Stimulated activated naive CD8-positive, alpha-beta T cell treated with anti-CD3 and anti-CD28 coated beads, Interleukin-15, Interleukin-2, amounts not matched to agents 100 U/mL and 50 U/mL, for 24 hours (primary cell): ENCODE data around the gene RENBP.

Experiments used
- ATAC-seq: fragments of 150-1000 bp; cut with Tn5 transposase; one replicate; pipeline ENCODE4 v1.10.0; 2021
- DNase-seq: peaks from one replicate; pipeline ENCODE4 v3.0.0; 2021

RENBP gene

GRCh38 chrX:153971124-153971449 lies 26.6 kb upstream of the RENBP start:
- ATAC-seq = peak; percentile 32
- peak; percentile 87 for DNase-seq

DNA sequence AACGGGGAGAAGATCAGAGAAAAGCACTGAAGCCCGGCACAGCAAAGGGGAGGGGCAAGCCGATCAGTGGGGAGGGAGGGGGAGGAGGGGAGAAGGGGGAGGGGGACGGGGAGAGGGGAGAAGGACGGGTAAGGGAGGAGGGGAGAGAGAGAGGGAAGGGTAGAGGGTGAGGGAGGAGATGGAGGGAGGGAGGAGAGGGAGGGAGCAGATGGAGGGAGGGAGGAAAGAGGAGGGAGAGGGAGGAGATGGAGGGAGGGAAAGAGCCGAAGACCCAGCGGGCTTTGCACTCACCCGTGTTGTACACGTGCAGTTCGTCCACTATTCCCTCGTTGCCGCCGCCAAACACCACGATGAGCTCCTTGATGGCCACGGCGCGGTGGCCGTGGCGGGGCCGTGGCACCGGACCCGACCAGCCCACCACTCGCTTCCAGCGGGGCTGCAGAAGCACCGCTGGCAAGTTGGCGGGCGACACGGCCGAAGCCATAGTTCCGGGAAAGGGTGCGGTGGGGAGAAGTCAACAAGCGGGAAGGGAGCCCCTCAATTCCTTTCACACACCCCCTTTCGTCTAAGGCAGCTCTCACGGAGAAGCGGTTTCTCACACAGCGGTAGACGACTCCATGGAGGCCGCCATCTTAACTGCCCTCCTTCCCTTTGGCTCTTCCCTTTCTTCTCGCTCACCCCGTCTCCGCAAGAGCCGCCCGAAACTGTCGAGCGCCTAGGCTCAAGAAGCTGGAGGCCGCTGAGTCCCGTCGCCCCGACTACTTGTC lies 26.1 kb upstream of the RENBP start:
- ATAC-seq (no peak), DNase-seq (peak; percentile 40)

DNA sequence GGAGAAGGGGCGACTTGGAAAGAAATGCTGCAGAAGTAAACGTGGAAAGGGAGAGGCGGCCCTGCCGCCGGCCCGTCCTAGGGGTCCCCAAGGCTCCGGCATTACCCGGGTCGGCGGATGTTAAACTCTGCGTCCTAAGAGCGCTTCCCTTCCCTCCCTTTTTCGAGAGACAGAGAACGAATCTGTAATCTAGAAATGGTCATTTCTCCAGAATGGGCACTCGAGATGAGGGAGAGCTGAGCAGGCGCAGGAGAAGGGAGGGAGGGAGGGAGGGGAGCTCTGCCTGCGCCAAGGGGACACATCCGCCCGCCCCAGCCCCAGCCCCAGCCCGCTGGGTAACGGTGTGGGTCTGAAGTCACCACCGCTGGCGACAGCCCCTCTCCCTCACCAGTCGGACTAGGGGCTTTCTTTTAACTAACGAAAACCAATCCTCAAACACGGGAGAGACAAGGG lies 25.5 kb upstream of the RENBP start:
- DNase-seq = no peak
- ATAC-seq = no peak

- DNase-seq (peak; percentile 10), ATAC-seq (no peak)
Measured at GRCh38 chrX:153969125-153969903, 24.9 kb upstream of the RENBP start.

DNA sequence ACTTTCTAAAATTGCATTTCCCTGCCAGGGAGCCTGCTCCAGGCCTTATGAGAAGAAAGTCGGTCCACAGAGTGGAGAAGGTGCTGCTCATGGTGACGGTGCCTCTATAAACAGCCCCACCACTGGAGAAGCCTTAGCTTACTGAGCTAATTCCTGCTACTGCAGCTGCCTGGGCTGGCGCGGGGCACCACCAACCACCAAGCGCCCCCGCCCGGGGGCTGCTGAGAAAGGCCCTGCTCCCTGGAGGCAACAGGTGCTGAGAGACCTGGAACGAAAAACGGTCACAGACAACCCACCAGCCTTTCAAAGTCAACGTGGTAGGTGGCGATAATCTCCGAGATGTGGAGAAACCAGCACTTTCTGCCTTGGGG lies 24.3 kb upstream of the RENBP start:
- DNase-seq = peak; percentile 45

GRCh38 chrX:153968255-153968654 lies 23.8 kb upstream of the RENBP start:
- ATAC-seq = no peak

More for the DNA sequence above, 24.3 kb upstream of the RENBP start:
- ATAC-seq = no peak

DNA sequence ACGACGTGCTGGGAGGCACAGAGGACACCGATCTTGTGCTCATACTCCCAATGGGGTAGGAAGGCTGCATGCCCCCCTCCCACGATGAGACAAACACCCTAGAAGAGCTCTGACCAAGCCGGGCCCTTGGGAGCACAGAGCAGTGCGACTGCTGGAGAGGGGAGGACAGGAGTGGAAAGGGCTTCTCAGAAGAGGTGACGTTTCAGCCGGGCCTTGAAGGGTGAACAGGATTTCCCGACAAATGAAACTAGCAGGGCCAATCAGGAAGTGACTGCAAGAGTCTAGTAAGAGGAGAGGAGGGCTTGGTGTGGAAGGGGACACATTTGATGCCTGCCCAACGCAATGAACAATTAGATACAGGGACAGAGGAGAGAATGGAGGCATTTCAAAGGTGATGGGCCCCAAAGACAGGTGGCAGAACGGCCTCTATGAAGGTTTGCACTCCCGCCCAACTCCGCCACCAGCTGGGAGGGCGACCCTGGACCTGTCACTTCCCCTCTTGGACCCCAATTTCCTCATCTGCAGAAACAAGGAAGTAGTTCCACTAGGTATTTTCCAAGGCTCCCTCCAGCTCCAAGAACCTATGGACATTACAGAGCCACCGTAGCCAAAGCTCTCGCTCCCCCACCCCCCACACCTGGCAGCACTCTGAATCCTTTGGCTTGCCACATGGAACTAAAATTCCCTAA lies 23.2 kb upstream of the RENBP start:
- DNase-seq (peak; percentile 26), ATAC-seq (no peak)

More at GRCh38 chrX:153968255-153968654, 23.8 kb upstream of the RENBP start:
- DNase-seq = no peak

GRCh38 chrX:153966841-153967535 lies 22.5 kb upstream of the RENBP start:
- DNase-seq = peak; percentile 65
- peak; percentile 35 for ATAC-seq

DNA sequence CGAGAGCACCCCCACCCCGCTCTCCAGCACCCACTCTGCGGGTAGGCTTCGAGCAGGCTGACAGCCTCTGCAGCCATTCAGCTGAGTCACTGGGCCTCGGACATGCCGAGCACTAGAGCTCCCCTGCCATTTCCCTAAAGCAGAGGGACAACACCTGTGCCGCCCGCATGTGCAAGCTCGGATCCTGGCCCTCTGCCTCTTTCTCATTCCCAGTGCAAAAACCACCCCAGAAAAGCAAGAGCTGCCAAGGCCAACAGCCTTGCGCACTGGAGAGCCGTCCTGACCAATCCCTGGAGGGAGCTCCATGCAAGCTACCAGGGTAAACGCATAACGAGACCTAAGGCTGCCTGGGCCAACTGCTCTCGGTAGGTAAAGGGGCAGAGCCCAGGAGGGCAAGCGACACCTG lies 21.8 kb upstream of the RENBP start:
- ATAC-seq (no peak), DNase-seq (no peak)

- no peak for ATAC-seq
- DNase-seq = no peak
Measured at GRCh38 chrX:153965406-153965805, 21.0 kb upstream of the RENBP start.

GRCh38 chrX:153964105-153964504 lies 19.7 kb upstream of the RENBP start:
- DNase-seq = no peak
- ATAC-seq = no peak

- ATAC-seq (no peak), DNase-seq (no peak)
Measured at GRCh38 chrX:153963546-153963945, 19.1 kb upstream of the RENBP start.

DNA sequence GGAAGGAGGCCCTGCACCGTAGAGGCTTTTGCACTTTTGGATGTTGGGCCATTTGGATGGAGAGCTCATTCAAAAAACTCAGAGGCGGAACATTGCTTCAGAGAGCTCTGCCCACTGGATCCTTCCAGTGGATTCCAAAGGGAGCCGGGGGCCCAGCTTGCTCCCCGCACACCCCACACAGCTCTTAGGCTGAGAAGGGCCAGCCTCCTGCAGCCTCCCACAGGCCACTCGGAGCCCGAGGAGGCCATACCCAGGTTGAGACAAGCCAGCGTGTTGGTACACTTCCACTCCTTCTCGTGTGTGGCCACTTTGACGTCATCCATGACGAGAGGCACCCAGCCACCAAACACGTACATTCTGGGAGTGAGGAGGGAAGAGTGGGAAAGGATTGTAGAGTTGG lies 16.8 kb upstream of the RENBP start:
- no peak for DNase-seq
- ATAC-seq = no peak

DNA sequence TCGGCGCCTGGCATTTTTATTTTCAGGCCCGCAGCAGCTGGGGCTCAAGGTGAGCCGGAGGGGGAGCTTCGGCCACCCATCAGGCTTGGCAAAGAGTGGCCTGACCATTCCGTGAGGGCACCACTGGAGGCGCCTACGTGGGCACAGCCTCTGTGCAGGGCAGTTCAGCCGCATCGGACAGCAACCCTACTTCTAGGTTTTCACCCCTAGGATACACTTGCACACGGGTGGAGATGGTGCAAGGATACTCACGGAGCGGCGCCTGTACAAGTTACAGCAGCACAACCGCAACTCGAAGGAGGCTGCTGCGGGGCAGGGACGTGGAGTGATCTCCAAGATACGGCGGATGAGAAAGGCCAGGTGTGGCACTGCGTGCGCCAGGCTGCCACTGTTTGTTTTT lies 16.3 kb upstream of the RENBP start:
- ATAC-seq (no peak), DNase-seq (no peak)

DNA sequence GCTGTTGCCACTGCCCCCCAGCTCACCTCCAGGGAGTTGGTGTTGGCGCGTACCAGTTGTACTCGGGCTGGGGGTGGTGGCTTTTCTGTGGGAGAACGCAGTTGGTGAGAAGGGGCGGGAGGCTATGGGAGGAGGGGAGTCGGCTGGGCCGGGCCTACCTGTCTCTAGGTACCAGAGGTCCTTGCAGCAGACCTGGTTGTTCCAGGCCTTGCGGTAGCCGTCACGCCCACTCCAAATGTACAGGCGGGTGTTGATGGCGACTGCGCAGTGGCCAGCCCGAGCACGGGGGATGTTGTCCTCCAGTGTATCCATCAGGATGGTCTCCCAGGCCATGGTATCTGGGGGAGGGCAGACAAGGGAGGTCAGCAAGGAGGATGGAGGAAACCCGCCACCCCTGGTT lies 15.6 kb upstream of the RENBP start:
- ATAC-seq (no peak), DNase-seq (no peak)

DNA sequence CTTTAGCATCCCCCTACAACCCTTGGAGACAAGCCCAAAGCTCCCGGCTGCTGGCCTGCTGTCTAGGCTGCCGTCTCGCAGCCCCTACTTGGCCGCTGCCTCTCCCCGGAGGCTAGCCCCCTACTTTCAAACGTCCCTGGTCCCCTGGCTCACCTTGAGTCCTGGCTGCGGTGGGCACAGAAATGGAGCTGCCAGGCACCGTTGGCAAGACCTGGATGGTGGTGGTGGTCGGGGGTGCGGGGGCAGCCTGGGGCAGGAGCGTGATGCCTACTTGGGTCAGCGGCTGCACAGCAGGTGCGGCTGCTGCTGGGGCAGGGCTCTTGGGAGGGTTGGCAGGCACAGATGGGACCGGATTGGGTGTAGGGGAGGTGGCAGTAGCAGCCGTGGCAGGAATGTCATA lies 15.2 kb upstream of the RENBP start:
- no peak for ATAC-seq
- no peak for DNase-seq

DNA sequence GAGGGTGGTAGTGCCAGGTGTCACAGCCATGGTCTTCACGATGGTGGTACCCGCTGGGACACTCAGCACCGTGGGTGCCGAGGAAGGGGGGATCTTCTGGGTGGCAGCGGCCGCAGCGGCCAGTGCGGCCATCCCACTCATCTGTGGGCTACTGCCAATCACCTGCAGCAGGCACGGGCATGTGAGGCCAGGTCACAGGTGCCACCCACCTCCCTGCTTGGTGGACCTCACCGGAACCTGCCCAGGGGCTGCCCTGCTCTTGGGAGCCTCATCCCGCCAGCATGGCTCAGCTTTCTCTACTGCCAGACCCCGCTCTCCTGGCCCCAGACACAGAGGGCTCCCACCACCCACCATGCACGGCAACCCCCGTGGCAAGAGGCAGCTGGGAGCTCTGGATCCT lies 14.2 kb upstream of the RENBP start:
- no peak for ATAC-seq

GRCh38 chrX:153957224-153957623 lies 12.8 kb upstream of the RENBP start:
- DNase-seq = no peak
- no peak for ATAC-seq

More for the DNA sequence above, 14.2 kb upstream of the RENBP start:
- no peak for DNase-seq

GRCh38 chrX:153956044-153956907 lies 11.8 kb upstream of the RENBP start:
- ATAC-seq = no peak
- DNase-seq = no peak

GRCh38 chrX:153955228-153955732 lies 10.8 kb upstream of the RENBP start:
- no peak for DNase-seq
- no peak for ATAC-seq

DNA sequence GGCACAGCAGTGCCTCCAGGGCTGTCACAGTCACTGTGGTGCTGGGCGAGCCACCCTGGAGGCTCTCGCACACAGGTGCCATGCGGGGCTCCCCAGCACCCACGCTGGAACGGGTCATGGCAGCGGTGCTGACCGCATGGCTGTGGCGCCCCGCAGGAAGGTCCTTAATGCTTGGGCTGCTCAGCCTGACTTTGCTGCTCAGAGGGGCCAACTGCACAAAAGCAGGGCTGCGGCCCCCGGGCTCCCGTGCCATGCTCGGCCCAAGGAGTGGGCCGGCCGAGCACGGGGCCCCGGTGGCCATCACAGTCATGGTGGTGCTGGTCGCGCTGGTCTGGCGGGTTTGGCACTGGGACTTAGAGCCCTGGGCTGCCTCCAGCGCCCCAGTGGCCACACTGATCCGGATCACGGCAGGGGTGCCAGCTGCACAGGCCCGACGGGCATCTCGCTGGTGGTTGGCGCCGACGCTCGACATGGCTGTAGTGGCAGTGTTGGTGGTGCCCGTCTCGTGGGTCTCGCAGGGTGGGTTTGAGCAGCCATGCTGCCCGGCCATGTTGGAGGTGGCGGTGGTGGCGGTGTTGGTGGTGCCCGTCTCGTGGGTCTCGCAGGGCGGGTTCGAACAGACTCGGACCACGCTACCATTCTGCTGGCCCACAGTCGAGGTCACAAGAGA lies 10.2 kb upstream of the RENBP start:
- ATAC-seq = no peak
- no peak for DNase-seq
